ENCODE results near the gene LRP8. TPM values are rescaled to one million over a fixed set of nuclear protein-coding genes. Genes with fewer than 3 reads are reported as not detected.

Gene LRP8
- total and polyA plus RNA-seq, 2 donors (not counting 3 experiments of a cell fraction or from before 2014, with no cell fraction given), result 40.9 to 62.2 TPM

DNA sequence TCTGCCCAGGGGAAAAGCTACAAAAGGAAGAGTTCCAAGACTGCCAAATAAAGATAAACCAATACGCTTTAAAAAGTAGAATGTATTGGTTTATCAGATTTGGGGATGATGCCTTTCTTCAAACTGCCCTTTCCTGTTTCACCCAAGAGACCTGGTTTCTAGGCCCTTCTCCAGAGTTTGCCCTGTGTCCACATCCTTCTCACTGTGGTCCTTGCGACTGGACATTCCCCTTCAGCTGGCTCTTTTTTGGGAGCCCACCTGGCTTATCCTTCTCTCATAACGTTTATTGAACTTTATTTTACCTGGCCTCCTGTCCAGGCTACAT is 106.9 kb downstream of the LRP8 start:
- H3K4me1 ChIP-seq (ENCODE audit: control insufficient read depth, extremely low read depth, insufficient read depth, low read length), result peaks cover 19% of the 10 kb centered on the region
- dilution Hi-C loops (cut with MboI; ENCODE audit: extremely low pct_ligation_motif_present, low sequenced_read_pairs) (no loop called here), intact Hi-C loops (cut with micrococcal nuclease) (loop anchor here (1.0 kb wide), 2 partner anchors 17 to 25 kb away; partner anchors contain the start of genes CPT2 and MAGOH)
- peaks cover 11% of the 10 kb centered on the region for H3K79me2 ChIP-seq (ENCODE audit: control insufficient read depth, insufficient read depth, low read length)
- peak overlapping the region; percentile 85 for H3K9ac ChIP-seq (replicated peaks; ENCODE audit: extremely low read depth, insufficient read depth, low read length)
- BruUV-seq (replicated peaks), result TSS peak; percentile 93
- peak overlapping the region; percentile 98 for H2AFZ ChIP-seq (ENCODE audit: low read depth, low read length)
- ChIA-PET CTCF (no interaction called here), POLR2A (no interaction called here)
- peak overlapping the region in 2 of 3 experiments; percentile 81 to 94 for H3K4me3 ChIP-seq (replicated peaks in 1 of 3; ENCODE audit: insufficient read depth in 1 of 3, low read depth in 1 of 3, low read length in 3 of 3)
- H3K4me2 ChIP-seq (ENCODE audit: insufficient read depth, low read length), result peak overlapping the region; percentile 86
- FAIRE-seq (no peak), DNase-seq (ENCODE audit: low read depth, low spot score) (no peak)
- TF ChIP-seq POLR2A (IDR thresholded peaks at IDR 0.05; ENCODE audit: low read depth, low read length) (no peak), EZH2 (IDR thresholded peaks at IDR 0.05; ENCODE audit: borderline replicate concordance, low read depth, low read length, severe bottlenecking) (no peak), FOS (IDR thresholded peaks at IDR 0.05; ENCODE audit: borderline replicate concordance, insufficient read depth, low read length) (no peak), GATA2 (IDR thresholded peaks at IDR 0.05; ENCODE audit: insufficient read depth, insufficient read length, low read depth, low read length) (no peak), MYC (IDR thresholded peaks at IDR 0.05; ENCODE audit: low read depth, low read length) (no peak)
- TF ChIP-seq, protein P1, sequence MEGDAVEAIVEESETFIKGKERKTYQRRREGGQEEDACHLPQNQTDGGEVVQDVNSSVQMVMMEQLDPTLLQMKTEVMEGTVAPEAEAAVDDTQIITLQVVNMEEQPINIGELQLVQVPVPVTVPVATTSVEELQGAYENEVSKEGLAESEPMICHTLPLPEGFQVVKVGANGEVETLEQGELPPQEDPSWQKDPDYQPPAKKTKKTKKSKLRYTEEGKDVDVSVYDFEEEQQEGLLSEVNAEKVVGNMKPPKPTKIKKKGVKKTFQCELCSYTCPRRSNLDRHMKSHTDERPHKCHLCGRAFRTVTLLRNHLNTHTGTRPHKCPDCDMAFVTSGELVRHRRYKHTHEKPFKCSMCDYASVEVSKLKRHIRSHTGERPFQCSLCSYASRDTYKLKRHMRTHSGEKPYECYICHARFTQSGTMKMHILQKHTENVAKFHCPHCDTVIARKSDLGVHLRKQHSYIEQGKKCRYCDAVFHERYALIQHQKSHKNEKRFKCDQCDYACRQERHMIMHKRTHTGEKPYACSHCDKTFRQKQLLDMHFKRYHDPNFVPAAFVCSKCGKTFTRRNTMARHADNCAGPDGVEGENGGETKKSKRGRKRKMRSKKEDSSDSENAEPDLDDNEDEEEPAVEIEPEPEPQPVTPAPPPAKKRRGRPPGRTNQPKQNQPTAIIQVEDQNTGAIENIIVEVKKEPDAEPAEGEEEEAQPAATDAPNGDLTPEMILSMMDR (IDR thresholded peaks at IDR 0.05; ENCODE audit: extremely low read depth in 1 of 2, insufficient read depth in 1 of 2, low read depth in 1 of 2, low read length in 2 of 2), result no peak
- TF ChIP-seq, protein P2, sequence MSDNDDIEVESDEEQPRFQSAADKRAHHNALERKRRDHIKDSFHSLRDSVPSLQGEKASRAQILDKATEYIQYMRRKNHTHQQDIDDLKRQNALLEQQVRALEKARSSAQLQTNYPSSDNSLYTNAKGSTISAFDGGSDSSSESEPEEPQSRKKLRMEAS (IDR thresholded peaks at IDR 0.05; ENCODE audit: insufficient read depth, insufficient read length), result no peak
- peaks cover 0 to 5% of the 10 kb centered on the region in 2 experiments for H3K36me3 ChIP-seq (ENCODE audit: control insufficient read depth in 2 of 2, extremely low read depth in 1 of 2, insufficient read depth in 2 of 2, low read length in 2 of 2)
- no peaks in the 10 kb centered on the region for H3K27me3 ChIP-seq (ENCODE audit: control insufficient read depth in 2 of 2, insufficient read depth in 2 of 2, low read length in 2 of 2)
- no peaks in the 10 kb centered on the region for H3K9me1 ChIP-seq (replicated peaks; ENCODE audit: control insufficient read depth, extremely low read depth, insufficient read depth, low read length)
- no peaks in the 10 kb centered on the region for H3K9me3 ChIP-seq (replicated peaks; ENCODE audit: control insufficient read depth, insufficient read depth, low read length)
- H3K27ac ChIP-seq (ENCODE audit: insufficient read depth, low read depth, low read length), result no peak overlapping the region
- no peaks in the 10 kb centered on the region for H4K20me1 ChIP-seq (replicated peaks; ENCODE audit: control insufficient read depth, extremely low read depth, insufficient read depth, low read length)
